GM12892 (cell line): Measurements from ENCODE around the gene ARL6IP4.

Source experiments
- POLR2A ChIP-seq: IDR thresholded peaks from 2 replicates; pipeline ENCODE4 v1.6.1; 2011; ENCODE audit warnings: low read depth, low read length, control low read depth
- POLR2AphosphoS5 ChIP-seq: IDR thresholded peaks from 2 replicates; pipeline ENCODE4 v1.6.1; 2011; ENCODE audit warnings: low read depth, low read length, control low read depth
- TAF1 ChIP-seq: IDR thresholded peaks from 2 replicates; pipeline ENCODE4 v1.6.1; 2011; ENCODE audit warnings: low read depth, mild to moderate bottlenecking, control low read depth, low read length, borderline replicate concordance

DNA sequence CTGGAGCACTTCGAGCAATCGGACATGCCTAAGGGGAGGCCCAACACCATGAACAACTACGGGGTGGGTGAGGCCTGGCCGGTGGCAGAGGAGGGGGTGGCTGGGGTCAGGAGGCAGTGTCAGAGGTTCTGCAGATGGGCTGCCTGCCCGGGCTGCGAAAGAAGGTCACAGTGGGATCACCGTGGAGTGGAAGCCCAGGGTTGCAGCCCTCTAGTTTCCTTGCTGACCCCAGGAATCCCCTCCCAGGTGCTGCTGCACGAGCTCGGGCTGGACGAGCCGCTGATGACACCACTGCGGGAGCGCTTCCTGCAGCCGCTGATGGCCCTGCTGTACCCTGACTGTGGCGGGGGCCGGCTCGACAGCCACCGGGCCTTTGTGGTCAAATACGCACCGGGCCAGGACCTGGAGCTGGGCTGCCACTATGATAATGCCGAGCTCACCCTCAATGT is 1.9 kb upstream of the ARL6IP4 start:
- no peak for TF ChIP-seq POLR2A
- no peak for TF ChIP-seq POLR2AphosphoS5
- no peak for TF ChIP-seq TAF1
